HT1080 (cell line): Measurements from ENCODE around the gene SPN. TPM values are rescaled to one million over a fixed set of nuclear protein-coding genes. Genes with fewer than 3 reads are reported as not detected.
"Not testable (repeated sequence)": the region's sequence is repeated elsewhere in the genome, so short reads cannot be mapped to it uniquely, and the experiment has no call there.

ENCODE experiments used
- DNase-seq: peaks from one replicate; pipeline ENCODE4 v3.0.0-alpha.2; 2015; ENCODE audit warnings: low read depth
- polyA plus RNA-seq, 2 experiments: library from polyadenylated mRNA; depleted of rRNA; stranded (reverse); fragments of >200 nt; gene quantifications; 2 replicates each; pipeline ENCODE4 v1.2.3, GENCODE V29; 2015
- total RNA-seq: library from RNA; depleted of rRNA; stranded (reverse); fragments of >200 nt; shearing (Covaris generic); gene quantifications from 2 replicates; pipeline ENCODE4 v1.2.3, GENCODE V29; 2014; rRNA removed

Gene SPN
- 4.1 TPM in 2 replicates for total RNA-seq
- 12.0 and 12.2 TPM in 2 replicates for polyA plus RNA-seq (2015; cell fraction: cytosol; rRNA removed)
- polyA plus RNA-seq (2015; cell fraction: nucleus; rRNA removed) = 27.1 and 37.2 TPM in 2 replicates

- no peak for DNase-seq
These were observed at the start of gene SPN for GRCh38 chr16:29663016-29663806. Gene SPN (plus strand): TSS chr16:29663247. CDS start chr16:29663729, 482 bp downstream.

GRCh38 chr16:29613307-29614057 lies 49.6 kb upstream of the SPN start:
- peak; percentile 56 for DNase-seq

DNA sequence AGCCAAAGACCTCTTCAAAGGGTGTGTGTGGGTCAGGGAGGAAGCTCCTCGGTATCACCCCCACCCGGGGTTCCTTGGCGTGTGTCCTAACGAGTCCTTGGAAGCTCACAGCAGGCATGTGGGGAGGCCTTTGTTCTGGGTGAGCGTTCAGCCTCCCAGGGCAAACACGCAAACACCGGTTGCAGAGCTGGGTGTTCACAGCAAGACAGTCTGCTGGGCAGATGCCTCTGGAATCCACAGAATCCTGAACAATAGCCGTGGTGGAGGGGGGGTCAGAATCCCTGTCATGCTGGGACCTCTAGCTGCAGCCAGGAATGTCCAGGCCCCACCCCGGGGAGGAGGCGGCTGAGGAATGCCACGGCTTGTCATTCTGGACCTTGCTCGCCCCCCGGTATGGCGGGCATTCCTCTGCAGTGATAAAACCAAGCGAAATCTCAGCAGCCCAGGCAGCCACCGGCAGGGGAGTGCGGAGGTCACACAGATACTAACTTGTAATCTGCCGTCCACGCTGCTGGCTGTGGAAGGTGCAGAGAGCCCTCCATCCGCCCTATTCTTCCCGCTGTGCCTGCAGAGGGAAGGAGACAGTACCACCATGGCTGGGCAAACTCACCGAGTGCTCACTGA lies 48.2 kb upstream of the SPN start:
- not testable (repeated sequence) for DNase-seq

GRCh38 chr16:29616127-29616526 lies 46.9 kb upstream of the SPN start:
- not testable (repeated sequence) for DNase-seq

GRCh38 chr16:29620591-29620990 lies 42.5 kb upstream of the SPN start:
- not testable (repeated sequence) for DNase-seq

- DNase-seq = not testable (repeated sequence)
These were observed 40.3 kb upstream of the SPN start for GRCh38 chr16:29622738-29623137.

DNA sequence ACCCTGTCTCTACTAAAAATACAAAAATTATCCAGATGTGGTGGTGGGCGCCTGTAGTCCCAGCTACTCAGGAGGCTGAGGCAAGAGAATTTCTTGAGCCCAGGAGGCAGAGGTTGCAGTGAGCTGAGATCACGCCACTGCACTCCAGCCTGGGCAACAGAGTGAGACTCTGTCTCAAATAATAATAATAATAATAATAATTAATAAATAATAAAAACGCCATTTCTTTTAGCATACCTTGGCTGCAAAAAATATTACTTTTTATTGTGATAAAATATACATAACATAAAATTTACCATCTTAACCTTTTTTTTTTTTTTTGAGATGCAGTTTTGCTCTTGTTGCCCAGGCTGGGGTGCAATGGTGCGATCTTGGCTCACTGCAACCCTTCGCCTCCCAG lies 39.8 kb upstream of the SPN start:
- not testable (repeated sequence) for DNase-seq

GRCh38 chr16:29625114-29625513 lies 37.9 kb upstream of the SPN start:
- not testable (repeated sequence) for DNase-seq

GRCh38 chr16:29626778-29627331 lies 36.2 kb upstream of the SPN start:
- not testable (repeated sequence) for DNase-seq

- DNase-seq = not testable (repeated sequence)
These were observed 35.4 kb upstream of the SPN start for GRCh38 chr16:29627661-29628075.

GRCh38 chr16:29628707-29629106 lies 34.3 kb upstream of the SPN start:
- DNase-seq = not testable (repeated sequence)

- not testable (repeated sequence) for DNase-seq
These were observed 33.7 kb upstream of the SPN start for GRCh38 chr16:29629318-29629717.

- not testable (repeated sequence) for DNase-seq
These were observed 31.4 kb upstream of the SPN start for GRCh38 chr16:29631658-29632057.

- not testable (repeated sequence) for DNase-seq
These were observed 27.1 kb upstream of the SPN start for GRCh38 chr16:29635902-29636301.

DNA sequence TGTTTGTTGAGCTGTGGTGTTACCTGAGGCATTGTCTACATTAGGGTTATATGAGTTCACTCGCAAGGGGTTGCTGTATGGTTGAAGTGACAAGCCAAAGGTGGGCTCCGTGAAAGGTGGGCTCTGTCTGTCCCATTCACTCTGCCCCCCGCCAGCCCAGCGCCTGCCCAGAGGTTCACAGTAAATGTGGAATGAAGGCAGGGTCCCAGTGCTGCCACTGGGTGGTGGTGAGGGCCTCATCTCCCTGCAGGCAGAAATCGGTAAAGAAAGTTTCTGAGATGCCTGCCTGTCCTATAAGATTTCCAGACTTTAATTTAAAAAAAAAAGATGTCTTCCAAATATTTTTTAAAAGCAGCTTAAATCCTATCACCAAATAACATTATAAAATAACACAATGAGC lies 26.7 kb upstream of the SPN start:
- DNase-seq = not testable (repeated sequence)

GRCh38 chr16:29638751-29639150 lies 24.3 kb upstream of the SPN start:
- not testable (repeated sequence) for DNase-seq

DNA sequence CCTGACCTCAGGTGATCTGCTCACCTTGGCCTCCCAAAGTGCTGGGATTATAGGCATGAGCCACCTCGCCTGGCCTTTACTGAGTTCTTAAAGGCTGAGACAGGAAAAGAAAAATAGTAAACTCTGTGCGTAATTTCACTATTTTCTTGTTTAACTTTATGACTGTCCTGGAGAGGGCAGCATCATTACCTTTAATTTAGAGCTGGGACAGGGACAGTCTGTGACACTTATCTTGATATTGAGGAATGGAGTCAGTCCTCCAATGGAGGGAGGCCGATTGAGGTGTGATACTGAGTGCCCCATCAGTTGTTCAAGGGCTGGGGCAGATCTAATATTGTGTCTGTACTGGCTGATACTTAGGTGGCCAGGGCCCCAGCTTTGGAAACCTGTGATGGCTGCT lies 21.5 kb upstream of the SPN start:
- no peak for DNase-seq

- DNase-seq = no peak
These were observed 19.5 kb upstream of the SPN start for GRCh38 chr16:29643596-29643995.

DNA sequence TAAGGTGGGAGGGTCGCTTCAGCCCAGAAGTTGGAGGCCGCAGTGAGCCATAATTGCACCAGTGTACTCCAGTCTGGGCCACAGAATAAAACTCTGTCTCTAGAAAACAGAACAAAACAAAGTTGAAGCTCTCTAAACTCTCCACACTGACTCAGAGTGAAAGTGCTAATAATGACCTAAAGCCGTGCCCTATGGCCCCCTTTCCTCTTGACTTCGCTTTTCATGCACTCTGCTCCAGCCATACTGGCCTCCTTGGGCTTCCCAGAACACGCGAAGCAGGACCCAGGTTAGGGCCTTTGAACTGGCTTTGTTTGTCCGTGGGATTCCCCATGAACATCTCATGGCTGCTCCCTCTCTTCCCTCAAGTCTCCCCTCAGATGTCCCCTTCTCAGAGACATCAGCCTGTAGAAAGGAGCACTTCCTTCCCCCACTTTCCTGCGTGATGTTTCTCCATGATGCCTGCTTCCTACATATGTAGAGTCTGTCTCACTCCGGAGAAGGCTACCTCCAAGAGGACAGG lies 18.6 kb upstream of the SPN start:
- no peak for DNase-seq

DNA sequence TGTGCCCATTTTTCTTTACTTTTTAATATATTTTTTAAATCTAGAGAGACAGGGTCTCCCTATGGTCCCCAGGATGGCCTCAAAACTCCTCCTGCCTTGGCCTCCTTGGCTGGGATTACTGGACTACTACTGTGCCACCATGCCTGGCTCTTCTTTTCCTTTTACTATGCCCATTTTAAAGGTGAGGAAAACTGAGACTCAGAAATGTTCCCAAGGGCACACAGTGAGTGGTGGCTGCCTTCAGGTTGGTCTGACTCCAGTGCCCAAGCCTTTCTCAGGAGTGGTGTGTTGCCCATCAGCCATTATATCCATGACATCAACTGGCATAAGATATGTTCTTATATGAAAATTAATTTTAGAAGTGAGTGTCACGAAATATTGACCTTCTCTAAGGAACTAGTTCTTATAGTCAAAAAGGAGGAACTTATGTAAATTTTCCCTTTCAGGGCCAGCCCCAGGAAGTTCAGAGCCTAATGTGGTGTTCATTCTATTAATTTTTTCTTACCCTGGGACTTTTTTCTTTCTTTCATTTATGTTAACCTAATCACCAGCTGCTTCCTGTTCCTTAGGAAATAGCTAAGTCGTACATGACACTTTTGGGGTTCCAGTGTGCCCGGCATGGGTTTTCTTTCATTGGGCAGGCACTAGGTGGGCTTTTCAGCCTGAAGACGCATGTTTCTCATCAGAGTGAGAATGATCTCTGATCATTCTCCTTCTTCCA lies 17.9 kb upstream of the SPN start:
- DNase-seq = no peak
